DOHH2 (cell line): ENCODE data around the gene ZNF385D.

Experiments
- H3F3A ChIP-seq: fragments of 200-600 bp; sonication (generic), shearing (Covaris generic); 2 replicates; pipeline ENCODE4 v1.6.0; 2016; ENCODE audit warnings: antibody characterized with exemption, mild to moderate bottlenecking; ENCODE audit not compliant: control insufficient read depth, insufficient read depth
- H3K27ac ChIP-seq: fragments of 200-600 bp; sonication (generic); 2 replicates; pipeline ENCODE4 v1.5.1; 2014; ENCODE audit warnings: low read depth, mild to moderate bottlenecking, low read length, moderate library complexity
- H3K27me3 ChIP-seq: fragments of 200-600 bp; sonication (generic); 2 replicates; pipeline ENCODE4 v1.6.1; 2014; ENCODE audit warnings: mild to moderate bottlenecking, low read length, mixed read lengths; ENCODE audit not compliant: control insufficient read depth
- H3K36me3 ChIP-seq: fragments of 200-600 bp; sonication (generic); 2 replicates; pipeline ENCODE4 v1.6.1; 2014; ENCODE audit warnings: mild to moderate bottlenecking, low read length, moderate library complexity, mixed read lengths; ENCODE audit not compliant: control insufficient read depth
- H3K4me1 ChIP-seq: fragments of 200-600 bp; sonication (generic); 2 replicates; pipeline ENCODE4 v1.6.1; 2014; ENCODE audit warnings: mild to moderate bottlenecking, low read length, mixed read lengths; ENCODE audit not compliant: control insufficient read depth
- H3K4me2 ChIP-seq: fragments of 200-600 bp; sonication (generic); 2 replicates; pipeline ENCODE4 v1.6.0; 2014; ENCODE audit warnings: mild to moderate bottlenecking, low read length, moderate library complexity
- H3K4me3 ChIP-seq: fragments of 200-600 bp; sonication (generic); 2 replicates; pipeline ENCODE4 v1.5.1; 2014; ENCODE audit warnings: mild to moderate bottlenecking, low read length, mixed read lengths
- H3K79me2 ChIP-seq: fragments of 200-600 bp; sonication (generic); 2 replicates; pipeline ENCODE4 v1.6.1; 2014; ENCODE audit warnings: mild to moderate bottlenecking, low read length, mixed read lengths; ENCODE audit not compliant: control insufficient read depth
- H3K9me2 ChIP-seq: fragments of 200-600 bp; sonication (generic); replicated peaks from 2 replicates; pipeline ENCODE4 v1.6.1; 2014; ENCODE audit warnings: mild to moderate bottlenecking, low read length, mixed read lengths; ENCODE audit not compliant: control insufficient read depth
- H3K9me3 ChIP-seq: fragments of 200-600 bp; sonication (generic); 2 replicates; pipeline ENCODE4 v1.6.1; 2014; ENCODE audit warnings: antibody characterized with exemption, low read length, mixed read lengths; ENCODE audit not compliant: control insufficient read depth, insufficient read depth
- H4K20me1 ChIP-seq: fragments of 200-600 bp; sonication (generic); 2 replicates; pipeline ENCODE4 v1.6.0; 2014; ENCODE audit warnings: low read depth, mild to moderate bottlenecking, antibody characterized with exemption, low read length, moderate library complexity; ENCODE audit not compliant: control insufficient read depth, insufficient read depth
- CTCF ChIP-seq: fragments of 200-600 bp; sonication (generic); IDR thresholded peaks from one replicate; pipeline ENCODE4 v1.5.1; 2014; ENCODE audit warnings: antibody characterized with exemption, mild to moderate bottlenecking, low read depth, low read length; ENCODE audit not compliant: poor library complexity, severe bottlenecking
- EZH2phosphoT487 ChIP-seq: fragments of 200-600 bp; sonication (generic); IDR thresholded peaks from 2 replicates; pipeline ENCODE4 v1.6.1; 2017; ENCODE audit warnings: borderline replicate concordance, mild to moderate bottlenecking, antibody characterized with exemption, low read length, moderate library complexity, mixed read lengths

The ZNF385D gene

DNA sequence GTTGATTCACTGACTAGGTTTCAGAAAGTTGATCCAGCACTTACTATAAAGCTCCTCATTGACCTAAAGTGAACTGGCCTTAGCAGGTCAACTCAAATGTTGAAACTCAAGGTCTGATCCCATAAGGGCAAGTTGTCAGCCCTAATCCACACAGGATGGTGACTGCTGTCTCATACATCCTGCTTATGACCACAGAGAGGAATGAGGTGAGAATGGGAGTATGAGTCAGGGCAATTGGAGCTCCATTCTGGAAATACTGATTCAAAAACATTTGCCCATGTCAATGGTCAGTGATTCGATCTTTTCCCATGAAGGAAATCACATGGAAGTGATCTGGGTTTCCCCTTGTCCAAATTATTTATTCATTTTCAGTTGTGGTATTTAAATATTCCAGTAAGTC is 78.7 kb downstream of the ZNF385D start:
- Histone ChIP-seq H3K4me1 (no peaks in the 10 kb centered on the region), H3K4me3 (no peak overlapping the region), H3K9me2 (no peaks in the 10 kb centered on the region)

GRCh38 chr3:21670386-21670785 is 80.6 kb downstream of the ZNF385D start:
- Histone ChIP-seq H3K27ac (no peak overlapping the region), H3K4me1 (no peaks in the 10 kb centered on the region), H3K36me3 (no peaks in the 10 kb centered on the region), H3K79me2 (no peaks in the 10 kb centered on the region), H3K4me3 (no peak overlapping the region), H3K9me2 (no peaks in the 10 kb centered on the region), H3F3A (no peaks in the 10 kb centered on the region), H3K4me2 (no peak overlapping the region), H4K20me1 (no peaks in the 10 kb centered on the region), H3K27me3 (no peaks in the 10 kb centered on the region), H3K9me3 (no peaks in the 10 kb centered on the region)
- TF ChIP-seq CTCF (no peak), EZH2phosphoT487 (no peak)

More for the DNA sequence above, 78.7 kb downstream of the ZNF385D start:
- Histone ChIP-seq H3K27ac (no peak overlapping the region), H3K79me2 (no peaks in the 10 kb centered on the region), H3K36me3 (no peaks in the 10 kb centered on the region), H3K9me3 (no peaks in the 10 kb centered on the region), H3F3A (no peaks in the 10 kb centered on the region), H4K20me1 (no peaks in the 10 kb centered on the region), H3K27me3 (no peaks in the 10 kb centered on the region), H3K4me2 (no peak overlapping the region)
- TF ChIP-seq EZH2phosphoT487 (no peak), CTCF (no peak)

- Histone ChIP-seq H3K27ac (no peak overlapping the region), H3K36me3 (no peaks in the 10 kb centered on the region), H3K9me2 (no peaks in the 10 kb centered on the region), H3K9me3 (no peaks in the 10 kb centered on the region), H3K4me2 (no peak overlapping the region), H3K4me3 (no peak overlapping the region), H3K27me3 (no peaks in the 10 kb centered on the region), H3K79me2 (no peaks in the 10 kb centered on the region), H3F3A (no peaks in the 10 kb centered on the region), H3K4me1 (no peaks in the 10 kb centered on the region), H4K20me1 (no peaks in the 10 kb centered on the region)
- no peak for TF ChIP-seq EZH2phosphoT487
- no peak for TF ChIP-seq CTCF
Observed at GRCh38 chr3:21668012-21668411, 83.0 kb downstream of the ZNF385D start.
